GM23338 (cell line): ENCODE results near the gene CKS1B. TPM values are rescaled to one million over a fixed set of nuclear protein-coding genes. Genes with fewer than 3 reads are reported as not detected.

Experiments used
- ATAC-seq: fragments of 200-7000 bp; cut with Tn5 transposase; 3 replicates; pipeline ENCODE4 v1.9.1; 2020
- DNase-seq: peaks from one replicate; pipeline ENCODE4 v3.0.0-alpha.2; 2015; ENCODE audit warnings: low spot score
- H2AFZ ChIP-seq: fragments of 200-600 bp; sonication (generic); 2 replicates; pipeline ENCODE4 v1.8.0; 2016; ENCODE audit warnings: antibody characterized with exemption, mild to moderate bottlenecking, moderate library complexity
- H3F3A ChIP-seq: fragments of 200-600 bp; sonication (generic); replicated peaks from 2 replicates; pipeline ENCODE4 v1.8.0; 2017; ENCODE audit warnings: antibody characterized with exemption, mixed run types, low read depth
- H3K27ac ChIP-seq: fragments of 200-600 bp; sonication (generic); 2 replicates; pipeline ENCODE4 v1.6.1; 2016; ENCODE audit warnings: low read depth
- H3K27me3 ChIP-seq: fragments of 200-600 bp; sonication (generic); 2 replicates; pipeline ENCODE4 v1.8.0; 2016; ENCODE audit warnings: mild to moderate bottlenecking, mixed run types, moderate library complexity; ENCODE audit not compliant: insufficient read depth
- H3K36me3 ChIP-seq: fragments of 200-600 bp; sonication (generic); 2 replicates; pipeline ENCODE4 v1.8.0; 2016; ENCODE audit warnings: mild to moderate bottlenecking; ENCODE audit not compliant: insufficient read depth
- H3K4me1 ChIP-seq: fragments of 200-600 bp; sonication (generic); 2 replicates; pipeline ENCODE4 v1.8.0; 2016; ENCODE audit warnings: mild to moderate bottlenecking, moderate library complexity; ENCODE audit not compliant: insufficient read depth
- H3K4me2 ChIP-seq: fragments of 200-600 bp; sonication (generic); 2 replicates; pipeline ENCODE4 v1.7.1; 2017; ENCODE audit warnings: mixed run types
- H3K4me3 ChIP-seq: fragments of 200-600 bp; sonication (generic); 2 replicates; pipeline ENCODE4 v1.6.1; 2016; ENCODE audit warnings: mixed run types
- H3K79me2 ChIP-seq: fragments of 200-600 bp; sonication (generic); replicated peaks from 2 replicates; pipeline ENCODE4 v1.8.0; 2017; ENCODE audit warnings: mild to moderate bottlenecking; ENCODE audit not compliant: insufficient read depth
- H3K9me2 ChIP-seq: fragments of 200-600 bp; sonication (generic); 2 replicates; pipeline ENCODE4 v1.8.0; 2017; ENCODE audit not compliant: insufficient read depth
- H4K20me1 ChIP-seq: fragments of 200-600 bp; sonication (generic); replicated peaks from 2 replicates; pipeline ENCODE4 v1.8.0; 2017; ENCODE audit warnings: mild to moderate bottlenecking; ENCODE audit not compliant: insufficient read depth
- H3K27ac Mint-ChIP-seq: 2 replicates; pipeline ENCODE4 v1.8.0; 2020; ENCODE audit warnings: inconsistent platforms, mild to moderate bottlenecking, moderate library complexity, mixed read lengths
- H3K27me3 Mint-ChIP-seq: 3 replicates; pipeline ENCODE4 v1.8.0; 2022; ENCODE audit warnings: low read depth, mild to moderate bottlenecking, moderate library complexity, mixed read lengths, inconsistent platforms; ENCODE audit not compliant: insufficient read depth, poor library complexity
- H3K36me3 Mint-ChIP-seq: 3 replicates; pipeline ENCODE4 v1.8.0; 2021; ENCODE audit warnings: low read depth, mild to moderate bottlenecking, inconsistent platforms, moderate library complexity, mixed read lengths
- H3K4me1 Mint-ChIP-seq: 3 replicates; pipeline ENCODE4 v1.8.0; 2020; ENCODE audit warnings: mild to moderate bottlenecking, inconsistent platforms, mixed read lengths
- H3K4me3 Mint-ChIP-seq: 3 replicates; pipeline ENCODE4 v1.8.0; 2021; ENCODE audit warnings: moderate library complexity, mild to moderate bottlenecking, inconsistent platforms, mixed read lengths
- H3K9me3 Mint-ChIP-seq: 3 replicates; pipeline ENCODE4 v1.8.0; 2020; ENCODE audit warnings: moderate library complexity, mild to moderate bottlenecking, inconsistent platforms, mixed read lengths
- CREB1 ChIP-seq: fragments of 250-450 bp; sonication (Bioruptor Pico); IDR thresholded peaks from 2 replicates; pipeline ENCODE4 v1.5.0; 2020; ENCODE audit warnings: low read depth, mild to moderate bottlenecking, moderate library complexity
- EZH2 ChIP-seq: fragments of 200-600 bp; sonication (generic); IDR thresholded peaks from one replicate; pipeline ENCODE4 v1.8.0; 2017; ENCODE audit warnings: antibody characterized with exemption, mild to moderate bottlenecking, low read depth; ENCODE audit not compliant: unreplicated experiment
- EZH2phosphoT487 ChIP-seq: fragments of 200-600 bp; sonication (generic); IDR thresholded peaks from one replicate; pipeline ENCODE4 v1.8.1; 2018; ENCODE audit warnings: antibody characterized with exemption; ENCODE audit not compliant: unreplicated experiment
- JUNB ChIP-seq: IDR thresholded peaks from one replicate; pipeline ENCODE4 v1.6.1; 2016; ENCODE audit warnings: antibody characterized with exemption; ENCODE audit not compliant: unreplicated experiment
- NANOG ChIP-seq: IDR thresholded peaks from 2 replicates; pipeline ENCODE4 v1.6.1; 2016; ENCODE audit warnings: antibody characterized with exemption, borderline replicate concordance
- POLR2AphosphoS5 ChIP-seq: IDR thresholded peaks from 2 replicates; pipeline ENCODE4 v1.6.1; 2016; ENCODE audit warnings: antibody characterized with exemption, low read depth
- STAT1 ChIP-seq: IDR thresholded peaks from one replicate; pipeline ENCODE4 v1.6.1; 2016; ENCODE audit warnings: antibody characterized with exemption; ENCODE audit not compliant: unreplicated experiment
- ZNF114 ChIP-seq: fragments of 250-450 bp; sonication (Bioruptor Pico); IDR thresholded peaks from 2 replicates; pipeline ENCODE4 v1.5.0; 2020; ENCODE audit warnings: mild to moderate bottlenecking, moderate library complexity
- ZNF331 ChIP-seq: fragments of 250-450 bp; sonication (Bioruptor Pico); IDR thresholded peaks from 2 replicates; pipeline ENCODE4 v1.5.0; 2020; ENCODE audit warnings: low read depth, mild to moderate bottlenecking, moderate library complexity
- polyA plus RNA-seq: library from polyadenylated mRNA; unstranded; fragments of >200 nt; fragmentation: Nextera tagmentation; extraction: Ambion mirVana; gene quantifications from 2 replicates; pipeline ENCODE4 v1.2.1, GENCODE V29; 2016
- total RNA-seq: library from RNA; depleted of rRNA; stranded (reverse); fragments of >200 nt; shearing (Covaris generic); gene quantifications from 2 replicates; pipeline ENCODE4 v1.2.3, GENCODE V29; 2014
- TF ChIP-seq, protein P1 (sequence below): fragments of 250-450 bp; sonication (Bioruptor Pico); IDR thresholded peaks from 2 replicates; pipeline ENCODE4 v1.5.0; 2020; ENCODE audit warnings: mild to moderate bottlenecking, moderate library complexity
- TF ChIP-seq, protein P2 (sequence below): IDR thresholded peaks from one replicate; pipeline ENCODE4 v1.6.1; 2018; ENCODE audit warnings: antibody characterized with exemption; ENCODE audit not compliant: unreplicated experiment
- TF ChIP-seq, protein P3 (sequence below), 2 experiments: fragments of 200-600 bp in 1 of 2; sonication (generic) in 1 of 2; conservative IDR thresholded peaks; 2 replicates each; pipeline versions ENCODE4 v1.5.1 to v1.6.1; 2016 to 2017; ENCODE audit warnings: antibody characterized with exemption in 2 of 2, low read depth in 2 of 2, mild to moderate bottlenecking in 2 of 2, moderate library complexity in 1 of 2
- TF ChIP-seq, protein P4 (sequence below): IDR thresholded peaks from 2 replicates; pipeline ENCODE4 v1.6.1; 2016; ENCODE audit warnings: antibody characterized with exemption

Gene CKS1B
- total and polyA plus RNA-seq, 2 experiments from 2014 or later: 296 to 617 TPM

DNA sequence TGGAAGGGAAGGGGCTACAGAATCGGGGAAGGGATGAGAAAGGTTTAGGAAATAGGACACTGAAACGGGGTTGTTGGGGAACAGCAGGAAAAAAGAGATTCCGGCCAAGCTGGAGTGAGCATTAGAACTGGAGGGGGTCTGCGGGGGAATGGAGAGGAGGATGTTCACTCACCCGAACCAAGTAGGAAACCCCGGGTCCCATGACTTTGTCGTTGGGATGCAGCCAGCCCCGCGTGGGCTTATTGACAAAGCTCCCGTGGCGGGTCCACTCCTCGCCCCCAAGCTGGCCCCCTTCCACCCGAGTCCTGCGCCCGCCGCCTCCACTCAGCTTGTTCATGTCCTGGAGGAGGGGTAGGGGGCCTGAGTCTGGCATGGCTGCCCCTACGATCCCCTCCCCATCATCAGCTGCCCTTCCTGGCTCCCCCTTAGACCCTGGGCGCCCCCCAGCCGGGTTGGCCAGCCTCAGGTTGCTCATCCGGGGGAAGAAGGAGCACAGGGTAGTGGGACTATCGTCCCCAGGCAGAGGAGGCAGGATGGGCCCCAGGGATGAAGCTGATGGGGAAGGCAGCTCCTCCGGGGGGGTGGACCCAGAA, 4.5 kb upstream of the CKS1B start:
- Mint-ChIP-seq H3K27ac (peak overlapping the region; percentile 88), H3K36me3 (peaks cover 48% of the 10 kb centered on the region), H3K4me1 (peaks cover 36% of the 10 kb centered on the region), H3K27me3 (peaks cover 14% of the 10 kb centered on the region), H3K4me3 (no peak overlapping the region), H3K9me3 (peaks cover 3% of the 10 kb centered on the region; the same call in 1 of the 3 replicates)
- no peak for TF ChIP-seq ZNF331 (CRISPR knock-in tag)
- TF ChIP-seq, protein P1, sequence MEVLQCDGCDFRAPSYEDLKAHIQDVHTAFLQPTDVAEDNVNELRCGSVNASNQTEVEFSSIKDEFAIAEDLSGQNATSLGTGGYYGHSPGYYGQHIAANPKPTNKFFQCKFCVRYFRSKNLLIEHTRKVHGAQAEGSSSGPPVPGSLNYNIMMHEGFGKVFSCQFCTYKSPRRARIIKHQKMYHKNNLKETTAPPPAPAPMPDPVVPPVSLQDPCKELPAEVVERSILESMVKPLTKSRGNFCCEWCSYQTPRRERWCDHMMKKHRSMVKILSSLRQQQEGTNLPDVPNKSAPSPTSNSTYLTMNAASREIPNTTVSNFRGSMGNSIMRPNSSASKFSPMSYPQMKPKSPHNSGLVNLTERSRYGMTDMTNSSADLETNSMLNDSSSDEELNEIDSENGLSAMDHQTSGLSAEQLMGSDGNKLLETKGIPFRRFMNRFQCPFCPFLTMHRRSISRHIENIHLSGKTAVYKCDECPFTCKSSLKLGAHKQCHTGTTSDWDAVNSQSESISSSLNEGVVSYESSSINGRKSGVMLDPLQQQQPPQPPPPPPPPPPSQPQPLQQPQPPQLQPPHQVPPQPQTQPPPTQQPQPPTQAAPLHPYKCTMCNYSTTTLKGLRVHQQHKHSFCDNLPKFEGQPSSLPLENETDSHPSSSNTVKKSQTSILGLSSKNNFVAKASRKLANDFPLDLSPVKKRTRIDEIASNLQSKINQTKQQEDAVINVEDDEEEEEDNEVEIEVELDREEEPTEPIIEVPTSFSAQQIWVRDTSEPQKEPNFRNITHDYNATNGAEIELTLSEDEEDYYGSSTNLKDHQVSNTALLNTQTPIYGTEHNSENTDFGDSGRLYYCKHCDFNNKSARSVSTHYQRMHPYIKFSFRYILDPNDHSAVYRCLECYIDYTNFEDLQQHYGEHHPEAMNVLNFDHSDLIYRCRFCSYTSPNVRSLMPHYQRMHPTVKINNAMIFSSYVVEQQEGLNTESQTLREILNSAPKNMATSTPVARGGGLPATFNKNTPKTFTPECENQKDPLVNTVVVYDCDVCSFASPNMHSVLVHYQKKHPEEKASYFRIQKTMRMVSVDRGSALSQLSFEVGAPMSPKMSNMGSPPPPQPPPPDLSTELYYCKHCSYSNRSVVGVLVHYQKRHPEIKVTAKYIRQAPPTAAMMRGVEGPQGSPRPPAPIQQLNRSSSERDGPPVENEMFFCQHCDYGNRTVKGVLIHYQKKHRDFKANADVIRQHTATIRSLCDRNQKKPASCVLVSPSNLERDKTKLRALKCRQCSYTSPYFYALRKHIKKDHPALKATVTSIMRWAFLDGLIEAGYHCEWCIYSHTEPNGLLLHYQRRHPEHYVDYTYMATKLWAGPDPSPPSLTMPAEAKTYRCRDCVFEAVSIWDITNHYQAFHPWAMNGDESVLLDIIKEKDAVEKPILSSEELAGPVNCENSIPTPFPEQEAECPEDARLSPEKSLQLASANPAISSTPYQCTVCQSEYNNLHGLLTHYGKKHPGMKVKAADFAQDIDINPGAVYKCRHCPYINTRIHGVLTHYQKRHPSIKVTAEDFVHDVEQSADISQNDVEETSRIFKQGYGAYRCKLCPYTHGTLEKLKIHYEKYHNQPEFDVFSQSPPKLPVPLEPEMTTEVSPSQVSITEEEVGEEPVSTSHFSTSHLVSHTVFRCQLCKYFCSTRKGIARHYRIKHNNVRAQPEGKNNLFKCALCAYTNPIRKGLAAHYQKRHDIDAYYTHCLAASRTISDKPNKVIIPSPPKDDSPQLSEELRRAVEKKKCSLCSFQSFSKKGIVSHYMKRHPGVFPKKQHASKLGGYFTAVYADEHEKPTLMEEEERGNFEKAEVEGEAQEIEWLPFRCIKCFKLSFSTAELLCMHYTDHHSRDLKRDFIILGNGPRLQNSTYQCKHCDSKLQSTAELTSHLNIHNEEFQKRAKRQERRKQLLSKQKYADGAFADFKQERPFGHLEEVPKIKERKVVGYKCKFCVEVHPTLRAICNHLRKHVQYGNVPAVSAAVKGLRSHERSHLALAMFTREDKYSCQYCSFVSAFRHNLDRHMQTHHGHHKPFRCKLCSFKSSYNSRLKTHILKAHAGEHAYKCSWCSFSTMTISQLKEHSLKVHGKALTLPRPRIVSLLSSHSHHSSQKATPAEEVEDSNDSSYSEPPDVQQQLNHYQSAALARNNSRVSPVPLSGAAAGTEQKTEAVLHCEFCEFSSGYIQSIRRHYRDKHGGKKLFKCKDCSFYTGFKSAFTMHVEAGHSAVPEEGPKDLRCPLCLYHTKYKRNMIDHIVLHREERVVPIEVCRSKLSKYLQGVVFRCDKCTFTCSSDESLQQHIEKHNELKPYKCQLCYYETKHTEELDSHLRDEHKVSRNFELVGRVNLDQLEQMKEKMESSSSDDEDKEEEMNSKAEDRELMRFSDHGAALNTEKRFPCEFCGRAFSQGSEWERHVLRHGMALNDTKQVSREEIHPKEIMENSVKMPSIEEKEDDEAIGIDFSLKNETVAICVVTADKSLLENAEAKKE (CRISPR knock-in tag): no peak
- TF ChIP-seq JUNB: no peak
- TF ChIP-seq CREB1 (CRISPR knock-in tag): no peak
- TF ChIP-seq, protein P2, sequence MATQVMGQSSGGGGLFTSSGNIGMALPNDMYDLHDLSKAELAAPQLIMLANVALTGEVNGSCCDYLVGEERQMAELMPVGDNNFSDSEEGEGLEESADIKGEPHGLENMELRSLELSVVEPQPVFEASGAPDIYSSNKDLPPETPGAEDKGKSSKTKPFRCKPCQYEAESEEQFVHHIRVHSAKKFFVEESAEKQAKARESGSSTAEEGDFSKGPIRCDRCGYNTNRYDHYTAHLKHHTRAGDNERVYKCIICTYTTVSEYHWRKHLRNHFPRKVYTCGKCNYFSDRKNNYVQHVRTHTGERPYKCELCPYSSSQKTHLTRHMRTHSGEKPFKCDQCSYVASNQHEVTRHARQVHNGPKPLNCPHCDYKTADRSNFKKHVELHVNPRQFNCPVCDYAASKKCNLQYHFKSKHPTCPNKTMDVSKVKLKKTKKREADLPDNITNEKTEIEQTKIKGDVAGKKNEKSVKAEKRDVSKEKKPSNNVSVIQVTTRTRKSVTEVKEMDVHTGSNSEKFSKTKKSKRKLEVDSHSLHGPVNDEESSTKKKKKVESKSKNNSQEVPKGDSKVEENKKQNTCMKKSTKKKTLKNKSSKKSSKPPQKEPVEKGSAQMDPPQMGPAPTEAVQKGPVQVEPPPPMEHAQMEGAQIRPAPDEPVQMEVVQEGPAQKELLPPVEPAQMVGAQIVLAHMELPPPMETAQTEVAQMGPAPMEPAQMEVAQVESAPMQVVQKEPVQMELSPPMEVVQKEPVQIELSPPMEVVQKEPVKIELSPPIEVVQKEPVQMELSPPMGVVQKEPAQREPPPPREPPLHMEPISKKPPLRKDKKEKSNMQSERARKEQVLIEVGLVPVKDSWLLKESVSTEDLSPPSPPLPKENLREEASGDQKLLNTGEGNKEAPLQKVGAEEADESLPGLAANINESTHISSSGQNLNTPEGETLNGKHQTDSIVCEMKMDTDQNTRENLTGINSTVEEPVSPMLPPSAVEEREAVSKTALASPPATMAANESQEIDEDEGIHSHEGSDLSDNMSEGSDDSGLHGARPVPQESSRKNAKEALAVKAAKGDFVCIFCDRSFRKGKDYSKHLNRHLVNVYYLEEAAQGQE: no peak
- TF ChIP-seq, protein P3, sequence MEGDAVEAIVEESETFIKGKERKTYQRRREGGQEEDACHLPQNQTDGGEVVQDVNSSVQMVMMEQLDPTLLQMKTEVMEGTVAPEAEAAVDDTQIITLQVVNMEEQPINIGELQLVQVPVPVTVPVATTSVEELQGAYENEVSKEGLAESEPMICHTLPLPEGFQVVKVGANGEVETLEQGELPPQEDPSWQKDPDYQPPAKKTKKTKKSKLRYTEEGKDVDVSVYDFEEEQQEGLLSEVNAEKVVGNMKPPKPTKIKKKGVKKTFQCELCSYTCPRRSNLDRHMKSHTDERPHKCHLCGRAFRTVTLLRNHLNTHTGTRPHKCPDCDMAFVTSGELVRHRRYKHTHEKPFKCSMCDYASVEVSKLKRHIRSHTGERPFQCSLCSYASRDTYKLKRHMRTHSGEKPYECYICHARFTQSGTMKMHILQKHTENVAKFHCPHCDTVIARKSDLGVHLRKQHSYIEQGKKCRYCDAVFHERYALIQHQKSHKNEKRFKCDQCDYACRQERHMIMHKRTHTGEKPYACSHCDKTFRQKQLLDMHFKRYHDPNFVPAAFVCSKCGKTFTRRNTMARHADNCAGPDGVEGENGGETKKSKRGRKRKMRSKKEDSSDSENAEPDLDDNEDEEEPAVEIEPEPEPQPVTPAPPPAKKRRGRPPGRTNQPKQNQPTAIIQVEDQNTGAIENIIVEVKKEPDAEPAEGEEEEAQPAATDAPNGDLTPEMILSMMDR (conservative IDR thresholded peaks at IDR 0.05; ENCODE audit: low read depth in 2 of 2): no peak
- TF ChIP-seq ZNF114 (CRISPR knock-in tag): no peak
- TF ChIP-seq STAT1: no peak
- TF ChIP-seq, protein P4, sequence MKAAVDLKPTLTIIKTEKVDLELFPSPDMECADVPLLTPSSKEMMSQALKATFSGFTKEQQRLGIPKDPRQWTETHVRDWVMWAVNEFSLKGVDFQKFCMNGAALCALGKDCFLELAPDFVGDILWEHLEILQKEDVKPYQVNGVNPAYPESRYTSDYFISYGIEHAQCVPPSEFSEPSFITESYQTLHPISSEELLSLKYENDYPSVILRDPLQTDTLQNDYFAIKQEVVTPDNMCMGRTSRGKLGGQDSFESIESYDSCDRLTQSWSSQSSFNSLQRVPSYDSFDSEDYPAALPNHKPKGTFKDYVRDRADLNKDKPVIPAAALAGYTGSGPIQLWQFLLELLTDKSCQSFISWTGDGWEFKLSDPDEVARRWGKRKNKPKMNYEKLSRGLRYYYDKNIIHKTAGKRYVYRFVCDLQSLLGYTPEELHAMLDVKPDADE: no peak
- no peak for TF ChIP-seq EZH2phosphoT487
- no peak for TF ChIP-seq NANOG
- TF ChIP-seq EZH2: no peak
- TF ChIP-seq POLR2AphosphoS5: no peak
- DNase-seq (no peak), ATAC-seq (no peak)
- peaks cover 43% of the 10 kb centered on the region for H3K79me2 ChIP-seq
- H3K36me3 ChIP-seq: peaks cover 26% of the 10 kb centered on the region
- H3K4me3 ChIP-seq: peak overlapping the region; percentile 82
- H3K27ac ChIP-seq: peak overlapping the region; percentile 97; the same call in 1 of the 2 replicates
- no peaks in the 10 kb centered on the region for H3K9me2 ChIP-seq
- peak overlapping the region; percentile 90 for H3K4me2 ChIP-seq
- peaks cover 16% of the 10 kb centered on the region for H3K4me1 ChIP-seq
- peaks cover 27% of the 10 kb centered on the region for H3F3A ChIP-seq
- H3K27me3 ChIP-seq: no peaks in the 10 kb centered on the region
- peaks cover 15% of the 10 kb centered on the region for H4K20me1 ChIP-seq
- H2AFZ ChIP-seq: no peak overlapping the region
